GM19468 (cell line): ENCODE data around the gene ERC2.

Experiments used
- ATAC-seq: cut with Tn5 transposase; IDR thresholded peaks from one replicate; pipeline ENCODE4 v1.9.1; 2021; ENCODE audit warnings: mild to moderate bottlenecking, moderate library complexity, moderate number of reproducible peaks; ENCODE audit not compliant: unreplicated experiment; ENCODE audit errors: extremely low read depth

Gene ERC2

GRCh38 chr3:55683666-55684270 is 784.5 kb downstream of the ERC2 start:
- no peak for ATAC-seq

DNA sequence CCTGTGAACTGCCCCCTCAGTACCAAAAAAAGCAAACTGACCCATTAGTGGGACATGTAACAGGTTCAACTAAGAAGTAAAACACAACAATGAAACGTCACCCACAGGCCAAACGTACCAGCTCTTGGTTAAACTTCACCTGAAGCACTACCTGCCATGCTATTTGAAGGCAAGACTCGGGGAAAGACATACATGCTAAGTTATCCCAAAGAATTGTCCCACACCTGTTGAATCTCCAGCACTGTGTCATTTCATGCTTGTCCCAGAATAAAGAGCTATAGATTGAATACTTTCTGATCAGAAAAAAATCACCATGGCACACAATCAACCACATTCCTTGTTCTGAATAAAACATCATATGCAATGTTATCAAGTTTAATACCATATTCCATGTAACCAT is 785.8 kb downstream of the ERC2 start:
- ATAC-seq = no peak

DNA sequence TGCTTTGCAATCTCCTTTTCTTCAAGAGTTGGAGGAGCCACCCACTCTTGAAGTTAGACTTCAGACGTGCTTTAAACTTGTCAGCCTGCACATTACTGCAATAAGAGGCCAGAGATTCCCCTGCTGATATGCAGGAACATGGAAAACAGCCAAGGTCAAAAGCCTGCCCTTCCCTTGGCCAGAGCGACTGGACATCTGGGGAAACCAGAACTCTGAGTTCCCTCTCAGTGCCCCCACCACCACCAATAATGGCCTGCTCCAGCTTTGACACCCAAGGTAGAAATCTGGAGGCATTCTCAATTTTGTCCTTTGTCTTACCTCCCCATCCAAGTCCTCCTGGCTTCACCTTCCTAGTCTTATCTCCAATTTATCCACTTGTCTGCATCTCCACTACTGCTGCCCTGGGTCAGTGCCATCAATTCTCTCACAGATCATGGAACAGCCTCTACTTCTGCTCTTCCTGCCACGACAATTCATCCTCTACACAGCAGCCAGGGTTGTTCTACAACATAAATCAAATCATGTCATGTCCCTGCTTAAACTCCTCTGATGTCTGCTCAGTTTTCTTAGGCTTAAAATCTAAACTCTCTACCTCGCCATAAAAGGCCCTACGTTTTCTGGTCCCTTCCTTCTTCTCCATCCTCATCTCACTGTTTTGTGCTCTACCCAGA is 789.6 kb downstream of the ERC2 start:
- ATAC-seq = no peak

DNA sequence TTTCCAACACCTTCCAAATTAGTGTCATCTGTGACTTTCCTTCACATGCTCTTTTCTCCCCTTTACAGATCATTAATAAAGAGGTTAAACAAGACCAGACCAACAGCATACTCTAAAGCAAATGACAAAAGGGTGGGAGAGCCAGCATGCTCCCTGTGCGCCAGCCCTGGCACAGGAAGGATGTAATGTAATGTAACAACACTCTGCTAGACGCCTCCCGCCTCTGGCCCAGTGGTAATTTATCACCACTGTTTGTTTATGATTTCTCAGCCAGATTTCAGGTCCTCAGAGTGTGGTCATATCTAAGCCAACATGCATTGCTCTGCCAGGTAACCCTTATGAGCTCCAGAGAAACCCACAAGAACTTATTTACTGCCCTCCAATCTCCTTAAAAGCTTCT is 791.6 kb downstream of the ERC2 start:
- no peak for ATAC-seq

- peak; percentile 100 for ATAC-seq
These were observed 792.8 kb downstream of the ERC2 start for GRCh38 chr3:55675478-55675877.

GRCh38 chr3:55673764-55674163 is 794.5 kb downstream of the ERC2 start:
- no peak for ATAC-seq

DNA sequence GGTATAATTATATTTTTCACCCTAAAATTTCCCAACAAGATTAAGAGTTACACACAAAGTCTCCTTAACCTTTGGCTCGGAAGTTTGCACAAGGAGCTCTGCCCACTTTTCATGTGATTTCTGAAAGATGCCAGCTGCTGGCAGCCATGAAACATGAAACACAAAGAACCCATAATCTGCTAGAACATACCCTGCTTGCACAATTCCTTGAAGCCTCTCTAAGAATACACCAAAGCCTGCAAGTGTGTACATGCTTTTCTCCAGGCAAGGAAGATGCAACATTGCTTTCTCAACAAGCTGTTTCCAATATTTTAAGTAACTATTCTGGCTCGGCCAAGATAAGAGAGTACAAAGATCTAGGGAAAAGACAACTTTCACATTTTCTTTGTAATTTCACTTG is 799.1 kb downstream of the ERC2 start:
- no peak for ATAC-seq

DNA sequence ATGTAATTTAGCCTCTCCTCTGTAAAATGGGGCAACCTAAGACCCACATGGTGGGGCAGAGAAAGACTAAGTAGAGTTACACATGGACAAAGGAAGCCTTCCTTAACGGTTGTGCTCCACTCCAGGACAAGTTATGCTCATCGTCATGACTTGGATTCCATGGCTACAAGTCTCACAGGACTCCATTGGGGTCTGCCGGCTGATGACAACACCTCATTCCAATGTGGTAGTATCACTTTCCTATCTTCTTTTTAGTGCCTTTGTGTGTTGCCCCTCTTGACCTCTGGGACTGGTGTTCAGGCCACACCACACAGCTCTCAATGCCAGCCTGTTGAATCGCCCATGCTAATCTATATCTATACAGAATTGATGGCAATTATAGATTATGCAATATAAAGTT is 799.9 kb downstream of the ERC2 start:
- ATAC-seq = no peak

- no peak for ATAC-seq
These were observed 803.9 kb downstream of the ERC2 start for GRCh38 chr3:55664387-55664786.

DNA sequence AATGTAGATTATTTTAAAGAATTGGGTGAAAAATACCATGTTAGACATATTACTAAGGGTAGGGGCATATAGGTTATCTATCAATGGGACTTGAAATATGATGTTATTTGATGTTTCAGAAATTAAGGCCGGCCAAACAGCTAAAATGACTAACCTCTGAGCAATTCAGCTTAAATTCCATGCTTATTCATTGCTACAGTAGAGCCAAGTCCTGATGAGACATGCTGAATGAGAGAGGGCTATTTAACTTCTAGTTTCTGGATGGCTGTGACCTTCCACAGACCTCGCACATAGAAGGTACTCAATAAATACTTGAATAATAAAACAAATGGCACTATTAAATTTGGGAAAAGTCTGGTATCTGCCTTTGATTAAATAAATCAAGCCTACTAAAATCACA is 805.6 kb downstream of the ERC2 start:
- no peak for ATAC-seq

GRCh38 chr3:55661571-55661970 is 806.7 kb downstream of the ERC2 start:
- ATAC-seq = no peak

DNA sequence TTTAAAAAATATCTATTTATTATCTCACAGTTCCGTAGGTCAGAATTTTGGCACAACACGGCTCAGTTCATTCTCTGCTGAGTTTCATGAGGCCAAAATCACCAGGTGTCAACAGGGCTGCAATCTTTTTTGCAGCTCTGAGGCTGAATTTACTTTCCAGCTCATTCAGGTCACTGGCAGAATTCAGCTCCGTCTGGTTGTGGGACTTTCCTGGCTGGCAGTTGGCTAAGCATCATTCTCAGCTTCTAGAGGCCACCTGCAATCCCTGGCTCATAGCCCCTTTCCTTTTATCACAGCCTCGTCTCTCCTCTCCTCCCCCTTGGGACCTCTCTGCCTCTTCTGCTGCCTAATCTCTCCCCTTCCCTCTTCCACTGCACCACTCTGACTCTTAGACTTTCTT is 807.1 kb downstream of the ERC2 start:
- no peak for ATAC-seq

- ATAC-seq = no peak
These were observed 807.6 kb downstream of the ERC2 start for GRCh38 chr3:55660642-55661041.

DNA sequence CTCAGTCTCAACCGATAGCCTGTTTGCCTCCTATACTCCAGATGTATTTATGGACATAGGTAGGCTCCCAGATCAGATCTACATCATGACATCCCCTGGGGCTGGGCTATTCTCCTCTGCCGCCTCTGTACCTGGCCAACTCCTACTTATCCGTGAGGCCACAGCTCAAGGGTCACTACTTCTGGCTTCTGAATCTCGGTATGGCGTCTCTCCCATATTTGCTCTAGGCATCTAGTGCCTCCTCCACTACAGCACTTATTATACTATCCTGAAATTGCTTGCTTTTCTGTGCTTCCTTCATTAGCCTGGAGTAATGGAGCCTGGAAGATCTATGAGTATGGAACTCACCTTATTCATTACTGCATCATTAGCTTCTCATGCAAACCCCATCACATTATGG is 808.6 kb downstream of the ERC2 start:
- no peak for ATAC-seq

- no peak for ATAC-seq
These were observed 809.3 kb downstream of the ERC2 start for GRCh38 chr3:55658690-55659562.

DNA sequence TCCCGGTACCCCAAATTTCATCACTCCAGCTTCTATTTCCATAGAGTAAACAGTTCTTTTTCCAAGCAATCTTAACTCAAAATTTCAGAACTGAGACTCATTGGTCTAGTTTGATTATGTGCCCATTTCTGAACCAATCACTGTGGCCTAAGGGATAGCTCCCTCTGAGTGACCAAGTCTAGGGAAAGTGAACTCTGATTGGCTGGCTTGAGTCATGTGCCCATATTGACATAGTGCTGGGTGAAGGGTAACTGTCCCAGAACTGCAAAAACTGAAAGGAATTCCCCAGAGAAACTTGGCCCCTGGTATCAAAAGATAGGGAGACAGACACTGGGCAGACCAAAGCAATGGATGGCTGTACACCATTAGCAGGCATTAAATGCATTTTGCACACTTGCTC is 810.0 kb downstream of the ERC2 start:
- no peak for ATAC-seq

GRCh38 chr3:55655544-55655943 is 812.7 kb downstream of the ERC2 start:
- no peak for ATAC-seq

DNA sequence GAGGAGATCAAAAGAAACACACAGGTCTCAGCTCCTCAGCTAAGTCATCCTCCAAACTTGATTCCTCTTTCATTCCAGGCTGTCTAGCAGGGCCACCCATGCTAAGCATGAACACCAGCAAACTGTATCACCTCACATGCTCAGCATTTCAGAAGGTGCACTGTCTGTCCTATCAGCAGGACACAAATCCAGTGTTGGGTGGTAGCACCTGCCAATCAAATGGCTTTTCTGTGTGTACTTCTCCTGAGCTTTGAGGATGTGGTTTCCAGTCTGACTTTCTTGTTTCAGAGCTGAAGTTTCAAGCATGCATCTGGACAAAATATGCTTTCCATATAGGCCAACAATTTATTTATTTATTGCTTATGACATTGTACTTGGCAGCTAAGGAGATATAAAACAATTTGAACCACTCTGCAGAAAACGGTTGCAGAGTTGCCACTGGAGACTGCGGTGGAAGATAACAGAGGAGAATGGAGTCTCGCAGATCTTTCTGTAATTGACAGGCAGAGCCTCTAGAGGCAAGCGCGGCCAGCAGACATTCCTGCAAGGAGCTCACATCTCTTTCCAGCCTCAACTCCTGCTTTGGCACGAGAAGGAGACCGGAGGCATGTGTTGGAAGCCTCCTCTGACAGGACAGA is 814.0 kb downstream of the ERC2 start:
- peak; percentile 95 for ATAC-seq

GRCh38 chr3:55651011-55651410 is 817.3 kb downstream of the ERC2 start:
- ATAC-seq = no peak

DNA sequence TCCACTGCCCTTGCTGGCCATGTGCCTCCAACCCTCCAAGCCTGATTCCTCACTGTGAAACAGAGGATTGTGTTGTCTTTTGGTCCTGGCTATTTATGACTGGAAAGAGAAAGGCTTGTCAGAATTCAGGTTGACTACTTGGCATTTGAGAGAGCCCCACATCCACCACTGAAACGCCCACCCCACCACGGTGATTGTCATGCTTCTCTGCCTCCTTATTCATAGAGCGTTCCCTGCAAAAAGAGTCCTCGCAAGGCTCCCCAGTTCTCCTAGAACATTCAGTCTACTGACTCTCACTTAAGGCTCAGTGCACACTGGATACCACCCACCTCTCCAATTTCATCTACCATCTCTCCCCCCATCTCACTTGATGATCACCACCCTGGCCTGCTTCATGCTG is 818.3 kb downstream of the ERC2 start:
- no peak for ATAC-seq

DNA sequence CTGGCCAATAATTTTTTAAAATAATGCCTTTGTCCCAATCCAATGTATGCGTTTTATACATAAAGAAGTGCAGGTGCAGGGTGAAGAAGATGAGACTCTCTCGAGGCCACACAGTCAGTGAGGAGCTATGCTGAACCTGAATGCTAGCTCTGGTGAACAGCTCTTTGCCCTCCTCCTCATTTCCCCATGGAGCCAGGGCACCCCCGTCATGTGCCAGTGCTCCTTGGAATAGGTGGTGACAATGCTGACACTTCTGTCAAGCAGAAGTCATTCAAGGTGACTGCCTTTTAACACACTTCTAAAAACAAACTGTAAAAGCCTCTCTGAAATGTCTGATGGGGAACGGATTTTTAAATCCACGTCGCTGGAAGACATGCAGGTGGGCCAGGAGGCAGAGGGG is 818.7 kb downstream of the ERC2 start:
- ATAC-seq = no peak
